GM13976 (cell line): Measurements from ENCODE around the gene FRY.
"Not testable (repeated sequence)": the region's sequence is repeated elsewhere in the genome, so short reads cannot be mapped to it uniquely, and the experiment has no call there.

Experiments
- DNase-seq: peaks from one replicate; pipeline ENCODE4 v3.0.0; 2012; ENCODE audit warnings: low spot score
- in situ Hi-C: fragments of 300-500 bp; cut with MboI; formaldehyde crosslinking; loops from one replicate; pipeline ENCODE4 v1.12.0; 2022; ENCODE audit warnings: low sequenced_read_pairs, mixed read lengths, inconsistent platforms; ENCODE audit not compliant: unreplicated experiment
- TF ChIP-seq, protein P1 (sequence below): IDR thresholded peaks from 2 replicates; pipeline ENCODE4 v1.5.1; 2012; ENCODE audit warnings: borderline replicate concordance, mild to moderate bottlenecking; ENCODE audit not compliant: insufficient read depth; ENCODE audit errors: extremely low read depth, missing control alignments, control extremely low read depth

The FRY gene

DNA sequence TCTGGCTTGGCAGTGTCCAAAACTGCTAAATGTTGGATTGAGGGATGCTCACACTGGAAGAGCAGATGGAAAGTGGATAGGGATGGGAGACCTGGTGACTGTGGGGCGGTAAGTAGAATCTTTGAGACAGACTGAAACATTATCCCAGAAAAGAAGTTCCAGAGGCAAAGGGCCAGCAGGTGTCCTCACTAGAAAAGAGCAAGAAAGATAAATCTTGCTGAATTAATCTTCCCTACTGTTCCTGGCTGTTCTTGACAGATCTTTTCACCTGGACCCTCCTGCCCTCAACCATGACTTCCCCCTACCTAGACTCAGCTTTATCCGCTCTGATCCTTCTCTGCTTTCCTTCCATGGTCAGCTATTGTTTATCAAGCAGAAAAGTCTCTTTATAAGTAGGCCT lies 35.0 kb upstream of the FRY start:
- TF ChIP-seq, protein P1, sequence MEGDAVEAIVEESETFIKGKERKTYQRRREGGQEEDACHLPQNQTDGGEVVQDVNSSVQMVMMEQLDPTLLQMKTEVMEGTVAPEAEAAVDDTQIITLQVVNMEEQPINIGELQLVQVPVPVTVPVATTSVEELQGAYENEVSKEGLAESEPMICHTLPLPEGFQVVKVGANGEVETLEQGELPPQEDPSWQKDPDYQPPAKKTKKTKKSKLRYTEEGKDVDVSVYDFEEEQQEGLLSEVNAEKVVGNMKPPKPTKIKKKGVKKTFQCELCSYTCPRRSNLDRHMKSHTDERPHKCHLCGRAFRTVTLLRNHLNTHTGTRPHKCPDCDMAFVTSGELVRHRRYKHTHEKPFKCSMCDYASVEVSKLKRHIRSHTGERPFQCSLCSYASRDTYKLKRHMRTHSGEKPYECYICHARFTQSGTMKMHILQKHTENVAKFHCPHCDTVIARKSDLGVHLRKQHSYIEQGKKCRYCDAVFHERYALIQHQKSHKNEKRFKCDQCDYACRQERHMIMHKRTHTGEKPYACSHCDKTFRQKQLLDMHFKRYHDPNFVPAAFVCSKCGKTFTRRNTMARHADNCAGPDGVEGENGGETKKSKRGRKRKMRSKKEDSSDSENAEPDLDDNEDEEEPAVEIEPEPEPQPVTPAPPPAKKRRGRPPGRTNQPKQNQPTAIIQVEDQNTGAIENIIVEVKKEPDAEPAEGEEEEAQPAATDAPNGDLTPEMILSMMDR = no peak
- DNase-seq = no peak
- in situ Hi-C loops = no loop called here

DNA sequence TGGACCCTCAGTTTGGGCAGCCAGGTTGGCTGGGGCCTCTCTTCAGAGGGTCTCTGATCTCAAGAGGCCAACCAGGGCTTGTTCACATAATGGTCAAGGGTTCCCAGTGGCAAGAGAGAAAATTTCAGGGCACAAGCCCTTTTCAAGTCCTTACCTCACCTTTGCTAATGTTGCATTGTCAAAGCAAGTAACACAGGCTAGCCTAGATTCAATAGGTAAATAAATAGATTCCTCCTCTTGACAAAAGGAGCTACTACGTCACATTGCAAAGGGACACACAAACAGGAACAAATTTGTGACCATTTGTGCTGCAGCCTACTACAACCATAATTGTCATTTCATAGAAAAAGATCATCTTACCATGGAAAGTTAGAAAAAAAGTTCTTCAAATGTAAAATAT lies 33.9 kb upstream of the FRY start:
- in situ Hi-C loops = no loop called here
- no peak for DNase-seq
- TF ChIP-seq, protein P1 = no peak

DNA sequence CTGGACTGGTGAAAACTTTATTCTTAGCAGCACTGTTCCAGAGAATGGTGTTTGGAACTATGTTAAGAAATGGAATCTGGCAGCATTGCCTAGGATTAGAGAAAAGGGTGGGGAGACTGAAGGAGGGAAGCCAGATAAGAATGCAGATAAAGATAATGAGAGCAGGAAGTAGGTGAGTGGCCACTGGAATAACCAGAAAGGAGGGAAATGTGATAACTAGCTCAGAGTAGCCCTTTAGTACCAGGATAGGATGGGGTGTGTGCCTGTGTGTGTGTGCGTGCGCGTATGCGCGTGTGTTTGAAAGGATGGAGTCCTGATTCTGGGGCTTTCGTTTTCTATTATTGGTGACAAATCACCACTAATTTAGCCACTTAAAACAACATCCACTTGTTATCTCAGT lies 33.4 kb upstream of the FRY start:
- in situ Hi-C loops = no loop called here

DNA sequence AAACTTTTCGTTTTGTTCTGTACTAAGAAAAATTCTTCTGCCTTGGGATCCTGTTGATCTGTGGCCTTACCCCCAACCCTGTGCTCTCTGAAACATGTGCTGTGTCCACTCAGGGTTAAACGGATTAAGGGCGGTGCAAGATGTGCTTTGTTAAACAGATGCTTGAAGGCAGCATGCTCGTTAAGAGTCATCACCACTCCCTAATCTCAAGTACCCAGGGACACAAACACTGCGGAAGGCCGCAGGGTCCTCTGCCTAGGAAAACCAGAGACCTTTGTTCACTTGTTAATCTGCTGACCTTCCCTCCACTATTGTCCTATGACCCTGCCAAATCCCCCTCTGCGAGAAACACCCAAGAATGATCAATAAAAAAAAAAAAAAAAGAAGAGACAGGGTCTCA lies 30.8 kb upstream of the FRY start:
- in situ Hi-C loops = loop anchor here (25.0 kb wide), 1 partner anchor 562 kb away; no protein-coding TSS in a partner anchor
- DNase-seq = not testable (repeated sequence)

More for the DNA sequence above, 33.4 kb upstream of the FRY start:
- DNase-seq = no peak
- TF ChIP-seq, protein P1 = no peak

DNA sequence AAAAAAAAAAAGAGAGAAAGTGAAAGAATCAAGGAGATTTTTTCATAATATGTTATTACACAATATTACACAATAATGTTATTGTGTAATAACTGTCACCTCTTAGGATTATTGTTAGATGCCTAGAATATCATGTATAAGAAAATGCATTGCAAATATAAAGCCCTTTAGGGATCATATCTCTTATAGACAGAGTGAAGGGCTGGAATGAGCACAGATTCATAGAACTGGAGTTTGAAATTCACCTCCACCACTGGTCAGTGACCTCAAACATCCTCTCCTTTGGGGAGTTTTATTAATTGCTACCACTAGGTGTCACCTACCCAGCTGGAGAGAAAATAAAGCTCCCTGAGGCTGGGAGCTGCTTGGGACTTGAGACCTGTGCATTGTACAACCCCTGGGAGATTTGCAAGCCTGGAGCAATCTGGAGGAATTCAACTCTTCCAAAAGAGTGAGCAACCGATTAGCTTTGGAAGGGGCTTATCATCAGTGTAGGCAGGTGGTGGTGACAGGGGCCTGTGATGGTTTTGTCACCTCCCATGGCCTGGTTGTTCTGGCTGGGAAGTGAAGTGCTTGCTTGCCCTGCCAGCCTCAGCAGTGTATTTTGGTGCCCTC lies 30.3 kb upstream of the FRY start:
- in situ Hi-C loops = loop anchor here (25.0 kb wide), 1 partner anchor 561 kb away; no protein-coding TSS in a partner anchor
- TF ChIP-seq, protein P1 = peak; percentile 51

DNA sequence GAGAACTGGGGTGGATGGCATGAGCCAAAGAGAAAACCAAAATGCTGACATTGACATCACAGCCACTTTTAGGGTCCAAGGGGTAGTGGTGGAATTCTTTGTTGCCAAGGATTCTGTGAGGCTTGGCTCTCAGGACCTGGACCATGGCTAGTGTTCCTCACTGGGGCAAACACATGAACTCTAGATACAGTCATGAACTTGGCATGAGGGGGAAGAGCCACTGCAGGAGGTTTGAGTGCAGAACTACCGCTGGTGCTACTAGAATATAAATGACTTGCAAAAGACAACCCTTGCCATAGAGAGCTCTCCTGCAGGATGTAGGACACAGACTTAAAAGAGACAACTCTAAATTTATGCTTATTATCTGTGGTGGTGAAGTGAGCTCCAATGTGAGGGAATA lies 29.8 kb upstream of the FRY start:
- TF ChIP-seq, protein P1 = no peak
- in situ Hi-C loops = loop anchor here (25.0 kb wide), 1 partner anchor 561 kb away; no protein-coding TSS in a partner anchor

More for the DNA sequence above, 30.3 kb upstream of the FRY start:
- peak; percentile 76 for DNase-seq

DNA sequence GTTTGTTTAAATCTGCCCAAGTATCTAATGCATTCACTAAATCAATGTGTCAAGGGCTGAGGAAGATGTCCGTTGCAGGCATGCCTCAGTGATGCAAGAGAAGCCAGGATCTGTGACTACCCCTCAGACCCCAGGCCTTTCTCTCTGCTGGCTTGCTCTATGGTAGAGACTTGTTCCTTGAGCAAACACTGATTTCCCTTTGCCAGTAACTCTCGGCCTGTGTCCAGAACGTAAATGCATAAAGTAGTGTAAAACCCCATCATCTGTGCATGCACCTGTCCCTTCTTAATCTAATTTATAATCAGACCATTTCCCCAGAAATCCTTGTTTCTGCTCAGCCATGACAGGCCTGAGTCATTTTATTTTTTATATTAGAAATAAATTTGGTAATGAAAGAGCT lies 28.7 kb upstream of the FRY start:
- in situ Hi-C loops = loop anchor here (25.0 kb wide), 1 partner anchor 559 kb away; no protein-coding TSS in a partner anchor
- DNase-seq = no peak
- TF ChIP-seq, protein P1 = no peak

More for the DNA sequence above, 29.8 kb upstream of the FRY start:
- no peak for DNase-seq
